Measurements from ENCODE around the gene GRAMD1A.
"Not testable (repeated sequence)": the region's sequence is repeated elsewhere in the genome, so short reads cannot be mapped to it uniquely, and the experiment has no call there.

GRAMD1A gene

DNA sequence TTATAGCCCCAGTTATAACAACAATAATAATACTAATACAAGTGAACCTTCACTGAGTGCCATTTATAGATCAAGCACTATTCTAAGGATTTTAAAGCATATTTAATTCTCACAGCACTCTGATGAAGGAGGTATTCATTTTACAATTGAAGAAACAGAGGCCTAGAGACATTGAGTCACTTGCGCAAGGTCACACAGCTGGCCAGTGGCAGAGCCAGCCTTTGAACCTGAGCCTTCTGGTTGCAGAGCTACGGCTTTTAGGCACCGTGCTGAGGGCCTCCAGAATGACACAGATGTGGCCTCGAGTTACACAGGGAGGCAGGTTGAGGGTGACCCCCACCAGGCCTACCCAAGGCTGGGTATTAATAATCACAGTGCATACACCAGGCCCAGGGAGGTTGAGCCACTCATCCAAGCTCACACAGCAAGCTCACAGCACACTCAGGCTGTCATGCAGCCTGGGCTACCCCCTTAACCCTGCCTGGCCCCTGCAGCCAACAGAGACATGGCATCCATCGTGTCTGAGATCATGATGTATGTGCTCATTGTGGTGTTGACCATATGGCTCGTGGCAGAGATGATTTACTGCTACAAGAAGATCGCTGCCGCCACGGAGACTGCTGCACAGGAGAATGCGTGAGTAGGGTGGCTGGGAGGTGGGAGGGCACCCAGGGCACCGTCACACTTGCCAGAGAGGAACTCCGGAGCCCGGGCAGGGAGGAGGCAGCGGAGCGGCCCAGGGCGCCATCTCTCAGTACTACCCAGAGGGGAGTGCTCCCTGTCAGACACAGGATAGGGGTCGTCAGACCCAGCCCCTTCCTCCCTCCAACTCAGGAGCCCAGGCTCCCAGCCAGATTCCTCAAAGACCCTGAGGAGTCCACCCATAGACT is 38.7 kb downstream of the GRAMD1A start:
- DNase-seq: peak; percentile 51

DNA sequence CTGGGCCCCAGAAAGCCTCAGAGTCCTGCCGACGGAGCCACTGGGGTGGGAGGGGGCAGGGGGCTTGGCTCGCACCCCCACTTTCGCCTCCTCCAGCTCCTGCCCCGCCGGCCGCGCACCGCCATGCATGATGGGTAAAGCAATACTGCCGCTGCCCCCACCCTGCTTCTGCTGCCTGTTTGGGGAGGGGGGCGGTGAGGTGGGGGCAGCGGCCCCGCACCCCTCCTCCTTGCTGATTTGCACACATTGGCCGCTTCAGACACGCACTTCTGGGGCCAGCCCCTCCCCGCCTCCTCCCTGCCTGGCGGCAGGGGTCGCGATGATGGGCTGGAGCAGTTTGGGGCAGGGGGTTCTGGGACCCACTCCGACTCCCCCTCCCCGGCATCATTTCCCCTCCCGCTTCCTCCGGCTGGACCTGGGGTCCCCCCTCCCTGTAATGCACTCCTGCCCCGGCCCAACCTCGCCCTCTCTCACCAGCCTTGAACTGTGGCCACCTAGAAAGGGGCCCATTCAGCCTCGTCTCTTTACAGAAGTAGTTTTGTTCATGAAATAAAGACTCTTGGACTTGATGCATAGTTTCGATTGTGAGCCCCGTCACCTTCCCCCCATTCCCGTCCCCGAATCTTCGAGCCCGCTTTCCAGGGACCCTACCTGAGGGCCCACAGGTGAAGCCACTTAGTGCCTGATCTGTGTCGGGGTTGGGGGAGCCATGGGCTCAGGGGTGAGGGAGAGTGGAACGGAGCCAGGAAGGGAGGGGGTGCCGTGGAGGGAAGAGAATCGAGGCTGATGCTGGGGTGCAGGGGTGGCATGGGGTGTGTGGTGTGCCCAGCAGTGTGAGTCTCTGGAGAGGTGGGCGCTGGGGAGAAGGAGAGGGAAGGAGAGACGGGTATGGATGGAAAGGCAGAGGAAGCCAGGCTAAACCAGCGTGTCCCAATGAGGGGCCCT is 40.0 kb downstream of the GRAMD1A start:
- peak; percentile 47 for DNase-seq

DNA sequence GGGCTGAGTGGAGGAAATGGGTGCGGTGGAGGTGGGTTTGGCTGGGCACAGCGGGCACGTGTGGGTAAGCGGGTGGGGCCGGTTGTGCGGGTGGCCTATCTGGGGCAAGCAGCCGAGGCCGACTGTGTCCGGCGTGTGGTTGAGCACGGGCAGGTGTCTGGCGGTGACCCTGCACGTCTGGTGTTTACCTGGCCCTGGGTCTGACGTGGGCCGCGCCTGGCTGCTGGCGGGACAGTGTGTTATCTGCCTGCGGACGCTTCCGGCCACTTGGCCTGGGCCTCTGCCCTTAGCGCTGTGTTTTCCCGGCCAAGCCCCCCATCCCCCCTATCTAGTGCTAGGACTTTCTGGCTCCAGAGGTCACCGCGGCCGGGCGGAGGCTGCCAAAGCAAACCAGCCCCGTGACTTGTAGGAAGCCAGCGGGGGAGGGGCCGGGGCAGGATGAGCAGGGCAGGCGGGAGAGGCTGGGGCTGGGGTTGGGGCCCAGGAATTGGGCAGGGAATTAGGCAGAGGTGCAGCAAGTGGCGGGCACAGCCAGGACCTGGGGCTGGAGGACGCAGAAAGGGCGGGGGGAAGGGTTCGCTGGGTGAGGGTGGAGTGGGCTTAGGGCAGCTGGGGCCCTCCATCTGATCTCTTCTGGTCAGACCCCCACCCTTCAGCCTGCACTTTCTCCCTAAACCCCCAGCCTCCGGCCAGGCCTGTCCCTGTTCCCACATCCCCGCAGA is 40.9 kb downstream of the GRAMD1A start:
- DNase-seq: peak; percentile 89

DNA sequence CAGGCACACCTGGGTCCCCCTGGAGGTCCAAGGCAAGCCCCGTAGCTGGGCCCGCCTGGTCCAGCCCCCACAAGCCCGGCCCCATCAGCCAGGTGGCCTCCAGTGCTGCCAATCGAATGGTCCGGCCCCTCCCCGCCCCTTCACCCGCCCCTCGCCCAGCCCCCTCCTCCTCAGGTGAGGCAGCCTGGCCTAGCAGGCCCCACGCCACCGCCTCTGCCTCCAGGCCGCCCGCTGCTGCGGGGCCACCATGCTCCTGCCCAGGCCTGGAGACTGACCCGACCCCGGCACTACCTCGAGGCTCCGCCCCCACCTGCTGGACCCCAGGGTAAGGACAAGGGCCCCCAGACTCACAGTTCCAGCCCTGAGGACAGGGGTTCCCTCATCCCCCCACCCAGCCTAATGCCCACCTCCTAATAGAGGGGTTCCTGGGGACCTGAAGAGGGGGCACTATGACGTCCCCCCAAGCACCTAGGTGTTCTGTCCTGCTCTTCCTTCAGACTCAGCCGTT is 41.5 kb downstream of the GRAMD1A start, which contains the start of gene HPN:
Gene HPN, plus strand, starts transcription at position 174 of the 508 bp plus-strand sequence. CDS start 786 bp downstream, outside the sequence.
- DNase-seq: peak; percentile 93

DNA sequence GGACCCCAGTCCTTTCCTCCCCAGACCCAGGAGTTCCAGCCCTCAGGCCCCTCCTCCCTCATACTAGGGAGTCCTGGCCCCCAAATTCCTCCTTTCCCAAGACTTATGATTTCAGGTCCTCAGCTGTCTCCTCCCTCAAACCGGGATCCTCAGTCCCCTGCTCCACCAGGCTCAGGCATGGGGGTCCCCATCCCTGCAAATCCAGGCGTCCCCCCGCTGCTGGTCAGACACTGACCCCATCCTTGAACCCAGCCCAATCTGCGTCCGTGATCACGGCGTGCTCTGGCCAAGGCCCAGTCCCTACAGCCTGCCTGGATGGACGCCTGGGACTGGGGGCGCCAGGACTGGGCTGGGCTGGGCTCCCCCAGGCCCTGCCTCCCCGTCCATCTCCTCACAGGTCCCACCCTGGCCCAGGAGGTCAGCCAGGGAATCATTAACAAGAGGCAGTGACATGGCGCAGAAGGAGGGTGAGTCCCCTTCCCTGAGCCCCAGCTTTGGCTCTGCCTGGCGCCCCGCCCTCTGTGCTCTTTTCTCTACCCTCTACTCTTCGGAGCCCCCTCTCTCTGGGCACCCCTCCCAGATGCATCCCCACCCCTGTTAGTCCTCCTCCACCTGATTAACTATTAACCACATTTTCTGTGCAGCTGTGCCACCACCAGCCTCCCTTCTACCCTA is 42.1 kb downstream of the GRAMD1A start:
- no peak for DNase-seq

GRCh38 chr19:35042954-35043604 is 43.0 kb downstream of the GRAMD1A start:
- DNase-seq: no peak

DNA sequence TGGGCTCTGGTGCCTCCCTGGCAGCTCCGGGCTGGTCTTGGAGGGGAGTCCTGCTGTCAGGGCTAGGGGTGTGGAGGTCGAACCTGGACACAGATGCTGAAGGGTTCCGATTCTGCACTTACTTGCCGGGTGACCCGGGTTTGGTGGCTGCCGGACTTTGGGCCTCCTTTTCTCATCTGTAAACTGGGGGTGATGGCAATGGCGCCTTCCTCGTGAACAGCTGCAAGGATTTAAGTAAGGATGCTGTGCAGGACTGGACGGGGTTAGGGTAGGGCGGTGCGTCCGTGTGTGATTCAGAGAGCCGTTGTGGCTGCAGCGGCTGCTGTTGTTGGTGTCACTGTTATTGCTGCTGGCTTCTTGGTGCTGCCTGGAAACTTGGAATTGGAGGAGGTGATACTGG is 43.8 kb downstream of the GRAMD1A start:
- DNase-seq: peak; percentile 58

- DNase-seq: peak; percentile 76
Measured at GRCh38 chr19:35044317-35045117, 44.4 kb downstream of the GRAMD1A start.

DNA sequence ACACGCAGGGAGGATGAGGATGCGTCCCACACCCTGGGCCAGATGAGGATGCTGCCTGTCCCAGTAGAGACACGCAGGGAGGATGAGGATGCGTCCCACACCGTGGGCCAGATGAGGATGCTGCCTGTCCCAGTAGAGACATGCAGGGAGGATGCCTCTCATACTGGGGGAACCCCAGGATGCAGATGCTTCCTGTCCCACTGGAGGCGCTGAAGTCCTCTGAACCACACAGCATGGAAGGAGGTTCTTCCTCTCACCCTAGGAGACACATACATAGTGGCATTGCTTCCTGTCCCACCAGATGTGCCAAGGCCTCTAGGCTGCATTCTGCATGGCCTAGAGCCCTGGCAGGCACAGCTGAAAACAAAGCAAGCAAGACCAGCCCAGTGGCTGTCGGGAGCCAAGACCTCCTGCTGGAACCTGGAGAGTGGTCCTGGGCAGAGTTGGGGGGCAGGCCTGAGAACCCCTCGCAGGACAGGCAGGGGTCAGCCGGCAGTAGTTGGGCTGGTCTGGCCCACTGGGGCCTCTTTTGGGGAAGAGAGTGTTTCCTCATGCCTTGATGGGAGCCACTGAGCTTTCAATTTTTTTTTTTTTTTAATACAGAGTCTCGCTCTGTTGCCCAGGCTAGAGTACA is 45.7 kb downstream of the GRAMD1A start:
- peak; percentile 61 for DNase-seq

DNA sequence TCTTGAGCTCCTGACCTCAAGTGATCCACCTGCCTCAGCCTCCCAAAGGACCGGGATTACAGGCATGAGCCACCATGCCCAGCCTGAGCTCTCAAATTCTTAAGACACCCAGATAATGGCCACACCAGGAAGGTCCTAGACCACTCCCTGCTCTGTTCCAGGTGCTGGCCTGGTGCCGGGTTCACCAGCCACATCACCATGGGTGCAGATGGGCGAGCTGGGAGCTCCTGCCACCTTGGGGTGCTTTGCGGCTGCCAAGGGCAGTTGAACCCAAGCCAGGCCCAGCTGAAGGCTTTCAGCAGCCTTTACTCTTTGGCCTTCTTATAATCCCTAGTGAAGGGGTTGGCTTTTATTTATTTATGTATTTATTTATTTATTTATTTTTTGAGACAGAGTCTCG is 46.3 kb downstream of the GRAMD1A start:
- DNase-seq: no peak

- DNase-seq: no peak
Measured at GRCh38 chr19:35048911-35049411, 48.8 kb downstream of the GRAMD1A start.

- no peak for DNase-seq
Measured at GRCh38 chr19:35049456-35049855, 49.3 kb downstream of the GRAMD1A start.

GRCh38 chr19:35050662-35051061 is 50.5 kb downstream of the GRAMD1A start:
- DNase-seq: not testable (repeated sequence)

DNA sequence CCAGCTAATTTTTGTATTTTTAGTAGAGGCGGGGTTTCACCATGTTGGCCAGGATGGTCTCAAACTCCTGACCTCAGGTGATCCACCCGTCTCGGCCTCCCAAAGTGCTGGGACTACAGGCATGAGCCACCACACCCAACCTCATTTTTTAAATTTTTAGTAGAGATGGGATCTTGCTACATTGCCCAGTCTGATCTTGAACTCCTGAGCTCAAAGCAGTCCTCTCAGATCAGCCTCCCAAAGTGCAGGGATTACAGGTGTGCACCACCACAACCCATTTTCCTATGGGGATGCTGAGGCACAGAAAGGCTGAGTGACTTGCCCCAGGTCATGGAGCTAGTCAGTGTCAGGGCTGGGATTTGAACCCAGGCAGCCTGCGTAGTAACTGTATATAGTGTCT is 51.1 kb downstream of the GRAMD1A start:
- DNase-seq: not testable (repeated sequence)

GRCh38 chr19:35051796-35052195 is 51.7 kb downstream of the GRAMD1A start:
- DNase-seq: no peak

GRCh38 chr19:35052599-35053190 is 52.6 kb downstream of the GRAMD1A start:
- no peak for DNase-seq

GRCh38 chr19:35053667-35054293 is 53.7 kb downstream of the GRAMD1A start:
- no peak for DNase-seq

DNA sequence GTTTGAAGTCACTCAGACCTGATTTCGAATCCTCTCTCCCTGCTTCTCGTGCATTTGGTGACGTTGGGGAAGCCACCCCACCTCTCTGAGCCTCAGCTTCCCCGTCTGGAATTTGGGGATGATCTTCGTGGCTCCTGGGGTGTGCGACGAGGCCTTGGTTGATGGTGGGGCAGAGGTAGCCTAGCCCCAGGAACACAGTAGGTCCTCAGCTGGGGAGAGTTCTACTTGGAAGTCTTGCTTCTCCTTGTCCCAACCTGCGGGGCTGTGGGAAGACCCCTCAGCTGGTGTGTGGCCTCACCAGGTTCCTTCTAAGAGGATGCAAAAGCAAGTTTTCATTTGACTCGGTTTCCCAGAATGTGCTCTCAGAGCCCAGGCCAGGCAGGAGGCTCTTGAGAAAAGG is 54.5 kb downstream of the GRAMD1A start:
- no peak for DNase-seq

DNA sequence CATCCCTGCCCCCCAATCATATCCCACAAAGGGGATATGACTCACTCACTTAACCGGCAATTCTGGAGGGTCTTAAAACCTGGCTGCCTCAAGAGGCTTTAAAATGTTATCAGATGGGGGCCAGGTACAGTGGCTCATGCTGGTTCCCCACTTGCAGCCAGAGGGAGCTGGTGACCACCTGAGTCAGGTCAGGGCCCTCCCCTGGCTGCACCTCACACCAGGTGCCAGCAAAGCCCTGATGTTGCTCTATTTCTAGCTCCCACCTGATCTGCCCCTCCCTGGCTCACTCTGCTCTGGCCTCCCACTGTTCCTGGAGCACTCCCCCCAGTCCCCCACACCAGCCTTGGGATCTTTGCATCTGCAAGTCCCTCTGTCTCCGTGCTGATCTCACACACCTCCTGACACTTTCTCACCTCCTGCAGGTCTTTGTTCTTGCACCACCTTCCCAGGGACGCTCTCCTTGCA is 55.6 kb downstream of the GRAMD1A start:
- DNase-seq: peak; percentile 82

Measured in islet precursor cell (in vitro differentiated cells).